Neural cell (in vitro differentiated cells): ENCODE results near the gene CEACAM19. TPM values are rescaled to one million over a fixed set of nuclear protein-coding genes. Genes with fewer than 3 reads are reported as not detected.

Experiments used
- H2AFZ ChIP-seq: fragments of 200-600, 300-800 bp; sonication (generic), shearing (Covaris generic); 2 replicates; pipeline ENCODE4 v1.6.0; 2014; ENCODE audit warnings: low read depth, mild to moderate bottlenecking, antibody characterized with exemption, low read length, moderate library complexity
- H3F3A ChIP-seq: fragments of 200-600 bp; shearing (Covaris generic); 2 replicates; pipeline ENCODE4 v1.6.1; 2016; ENCODE audit warnings: mild to moderate bottlenecking, moderate library complexity, mixed read lengths, antibody characterized with exemption, low read length; ENCODE audit not compliant: insufficient read depth, poor library complexity, severe bottlenecking
- H3K27ac ChIP-seq: fragments of 200-600, 300-800 bp; sonication (generic), shearing (Covaris generic); 2 replicates; pipeline ENCODE4 v1.5.1; 2014; ENCODE audit warnings: mild to moderate bottlenecking, low read length, moderate library complexity
- H3K27me3 ChIP-seq: fragments of 300-800, 200-600 bp; sonication (generic), shearing (Covaris generic); 2 replicates; pipeline ENCODE4 v1.6.0; 2014; ENCODE audit warnings: mild to moderate bottlenecking, low read depth, low read length, moderate library complexity; ENCODE audit not compliant: insufficient read depth
- H3K36me3 ChIP-seq: fragments of 300-800, 200-600 bp; sonication (generic), shearing (Covaris generic); 2 replicates; pipeline ENCODE4 v1.5.1; 2014; ENCODE audit warnings: mild to moderate bottlenecking, antibody characterized with exemption, low read length, moderate library complexity; ENCODE audit not compliant: insufficient read depth
- H3K4me2 ChIP-seq: fragments of 300-800, 200-600 bp; sonication (generic), shearing (Covaris generic); 2 replicates; pipeline ENCODE4 v1.6.0; 2014; ENCODE audit warnings: mild to moderate bottlenecking, low read length
- H3K4me3 ChIP-seq: fragments of 300-800, 200-600 bp; sonication (generic), shearing (Covaris generic); 2 replicates; pipeline ENCODE4 v1.5.1; 2014; ENCODE audit warnings: mild to moderate bottlenecking, low read length, moderate library complexity
- H3K79me2 ChIP-seq: fragments of 200-600 bp; shearing (Covaris generic); replicated peaks from 2 replicates; pipeline ENCODE4 v1.6.0; 2014; ENCODE audit warnings: mild to moderate bottlenecking, low read length, moderate library complexity; ENCODE audit not compliant: insufficient read depth
- H3K9ac ChIP-seq: fragments of 300-800, 200-600 bp; sonication (generic), shearing (Covaris generic); 2 replicates; pipeline ENCODE4 v1.6.1; 2016; ENCODE audit warnings: mild to moderate bottlenecking, low read length, mixed read lengths
- H3K9me2 ChIP-seq: fragments of 200-600 bp; shearing (Covaris generic); 2 replicates; pipeline ENCODE4 v1.6.1; 2016; ENCODE audit warnings: mild to moderate bottlenecking, low read length, mixed read lengths; ENCODE audit not compliant: insufficient read depth
- H3K9me3 ChIP-seq: fragments of 200-600, 300-800 bp; sonication (generic), shearing (Covaris generic); 2 replicates; pipeline ENCODE4 v1.6.1; 2016; ENCODE audit warnings: mild to moderate bottlenecking, mixed run types, low read length, moderate library complexity, mixed read lengths
- H4K20me1 ChIP-seq: fragments of 200-600 bp; shearing (Covaris generic); 2 replicates; pipeline ENCODE4 v1.6.1; 2016; ENCODE audit warnings: mild to moderate bottlenecking, mixed run types; ENCODE audit not compliant: insufficient read depth
- EP300 ChIP-seq: fragments of 450-650 bp; conservative IDR thresholded peaks from 2 replicates; pipeline ENCODE4 v1.6.1; 2014; ENCODE audit warnings: antibody characterized with exemption, mild to moderate bottlenecking, moderate library complexity; ENCODE audit not compliant: poor library complexity, severe bottlenecking
- EZH2 ChIP-seq: fragments of 200-600, 300-800 bp; shearing (Covaris generic), sonication (generic); IDR thresholded peaks from 2 replicates; pipeline ENCODE4 v1.6.1; 2014; ENCODE audit warnings: antibody characterized with exemption, low read length, borderline replicate concordance, mild to moderate bottlenecking; ENCODE audit not compliant: insufficient read depth, poor library complexity, severe bottlenecking
- MXI1 ChIP-seq: fragments of 450-650 bp; conservative IDR thresholded peaks from 2 replicates; pipeline ENCODE4 v1.6.1; 2014; ENCODE audit warnings: antibody characterized with exemption, mild to moderate bottlenecking; ENCODE audit not compliant: poor library complexity, severe bottlenecking
- POLR2AphosphoS5 ChIP-seq: IDR thresholded peaks from 2 replicates; pipeline ENCODE4 v1.6.1; 2012
- RAD21 ChIP-seq: fragments of 450-650 bp; conservative IDR thresholded peaks from 2 replicates; pipeline ENCODE4 v1.6.1; 2014; ENCODE audit warnings: antibody characterized with exemption, mild to moderate bottlenecking, moderate library complexity
- REST ChIP-seq: IDR thresholded peaks from 2 replicates; pipeline ENCODE4 v1.6.1; 2012; ENCODE audit warnings: borderline replicate concordance
- SMC3 ChIP-seq: fragments of 450-650 bp; conservative IDR thresholded peaks from 2 replicates; pipeline ENCODE4 v1.6.1; 2014; ENCODE audit warnings: antibody characterized with exemption, mild to moderate bottlenecking, moderate library complexity; ENCODE audit not compliant: poor library complexity
- TAF1 ChIP-seq: IDR thresholded peaks from 2 replicates; pipeline ENCODE4 v1.6.1; 2012; ENCODE audit warnings: low read depth
- polyA plus RNA-seq: library from polyadenylated mRNA; depleted of rRNA; stranded (reverse); fragments of >200 nt; gene quantifications from 2 replicates; pipeline ENCODE4 v1.2.3, GENCODE V29; 2014
- TF ChIP-seq, protein P1 (sequence below): fragments of 450-650 bp; IDR thresholded peaks from 2 replicates; pipeline ENCODE4 v1.5.1; 2014; ENCODE audit warnings: antibody characterized with exemption, mild to moderate bottlenecking, moderate library complexity; ENCODE audit not compliant: poor library complexity, severe bottlenecking

The CEACAM19 gene
- polyA plus RNA-seq, 1 donor from 2014 or later = 1.9 TPM

DNA sequence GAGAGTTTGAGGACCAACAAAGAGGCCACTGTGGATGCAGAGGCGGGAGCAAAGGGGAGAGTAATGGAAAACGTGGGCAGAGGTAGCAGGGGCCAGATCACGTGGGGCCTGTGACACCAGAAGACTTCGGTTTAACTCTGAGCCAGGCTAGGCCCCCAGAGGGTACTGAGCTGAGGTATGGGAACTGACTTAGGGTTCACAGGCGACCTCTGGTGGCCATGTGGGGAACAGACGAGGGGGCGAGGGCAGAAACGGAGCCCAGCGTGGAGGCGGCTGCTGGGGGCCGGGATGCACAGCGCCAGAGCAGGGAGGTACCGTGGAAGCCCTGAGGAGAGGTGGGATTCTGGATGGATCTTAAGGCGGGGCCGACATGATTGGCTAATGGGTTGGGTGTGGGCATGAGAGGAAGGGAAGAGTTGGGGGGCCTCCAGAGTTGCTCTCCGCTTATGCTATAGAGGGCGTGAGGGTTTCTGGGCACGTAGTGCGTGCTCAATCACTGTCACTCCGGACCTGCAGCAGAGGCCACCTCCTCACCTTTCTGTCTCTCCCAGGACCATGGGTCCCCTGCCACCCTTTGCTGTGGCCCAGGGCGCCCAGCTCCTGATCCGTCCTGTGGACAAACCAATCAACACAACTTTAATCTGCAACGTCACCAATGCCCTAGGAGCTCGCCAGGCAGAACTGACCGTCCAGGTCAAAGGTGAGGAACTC, 13.9 kb upstream of the CEACAM19 start:
- no peak overlapping the region for H3K4me3 ChIP-seq
- H3K4me2 ChIP-seq = no peak overlapping the region
- no peaks in the 10 kb centered on the region for H3K79me2 ChIP-seq
- no peak overlapping the region for H3K27ac ChIP-seq
- TF ChIP-seq POLR2AphosphoS5 (no peak), SMC3 (peak; percentile 33), EZH2 (no peak), MXI1 (no peak), TAF1 (no peak), RAD21 (peak; percentile 17), REST (no peak), EP300 (no peak)
- TF ChIP-seq, protein P1, sequence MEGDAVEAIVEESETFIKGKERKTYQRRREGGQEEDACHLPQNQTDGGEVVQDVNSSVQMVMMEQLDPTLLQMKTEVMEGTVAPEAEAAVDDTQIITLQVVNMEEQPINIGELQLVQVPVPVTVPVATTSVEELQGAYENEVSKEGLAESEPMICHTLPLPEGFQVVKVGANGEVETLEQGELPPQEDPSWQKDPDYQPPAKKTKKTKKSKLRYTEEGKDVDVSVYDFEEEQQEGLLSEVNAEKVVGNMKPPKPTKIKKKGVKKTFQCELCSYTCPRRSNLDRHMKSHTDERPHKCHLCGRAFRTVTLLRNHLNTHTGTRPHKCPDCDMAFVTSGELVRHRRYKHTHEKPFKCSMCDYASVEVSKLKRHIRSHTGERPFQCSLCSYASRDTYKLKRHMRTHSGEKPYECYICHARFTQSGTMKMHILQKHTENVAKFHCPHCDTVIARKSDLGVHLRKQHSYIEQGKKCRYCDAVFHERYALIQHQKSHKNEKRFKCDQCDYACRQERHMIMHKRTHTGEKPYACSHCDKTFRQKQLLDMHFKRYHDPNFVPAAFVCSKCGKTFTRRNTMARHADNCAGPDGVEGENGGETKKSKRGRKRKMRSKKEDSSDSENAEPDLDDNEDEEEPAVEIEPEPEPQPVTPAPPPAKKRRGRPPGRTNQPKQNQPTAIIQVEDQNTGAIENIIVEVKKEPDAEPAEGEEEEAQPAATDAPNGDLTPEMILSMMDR = peak; percentile 46
- no peaks in the 10 kb centered on the region for H3K9me3 ChIP-seq
- no peaks in the 10 kb centered on the region for H3K9me2 ChIP-seq
- H3K9ac ChIP-seq = no peak overlapping the region
- H4K20me1 ChIP-seq = no peaks in the 10 kb centered on the region
- no peaks in the 10 kb centered on the region for H3F3A ChIP-seq
- H2AFZ ChIP-seq = no peak overlapping the region
- no peaks in the 10 kb centered on the region for H3K27me3 ChIP-seq
- H3K36me3 ChIP-seq = peaks cover 5% of the 10 kb centered on the region

- H3F3A ChIP-seq = no peaks in the 10 kb centered on the region
- no peak overlapping the region for H3K4me3 ChIP-seq
- H3K36me3 ChIP-seq = peaks cover 5% of the 10 kb centered on the region
- no peak overlapping the region for H3K27ac ChIP-seq
- H3K9me3 ChIP-seq = no peaks in the 10 kb centered on the region
- H2AFZ ChIP-seq = no peak overlapping the region
- H4K20me1 ChIP-seq = no peaks in the 10 kb centered on the region
- H3K9me2 ChIP-seq = no peaks in the 10 kb centered on the region
- H3K4me2 ChIP-seq = no peak overlapping the region
- H3K79me2 ChIP-seq = no peaks in the 10 kb centered on the region
- no peak for TF ChIP-seq TAF1
- TF ChIP-seq POLR2AphosphoS5 = no peak
- TF ChIP-seq RAD21 = no peak
- TF ChIP-seq, protein P1 = no peak
- no peak for TF ChIP-seq SMC3
- TF ChIP-seq EZH2 = no peak
- TF ChIP-seq EP300 = no peak
- no peak for TF ChIP-seq MXI1
- TF ChIP-seq REST = no peak
- no peaks in the 10 kb centered on the region for H3K27me3 ChIP-seq
- H3K9ac ChIP-seq = no peak overlapping the region
Observed at GRCh38 chr19:44658069-44658733, 13.1 kb upstream of the CEACAM19 start.
